GM18508 (cell line): ENCODE data around the gene ADRA1B.

Experiments used
- ATAC-seq: cut with Tn5 transposase; IDR thresholded peaks from one replicate; pipeline ENCODE4 v1.9.1; 2021; ENCODE audit warnings: moderate number of reproducible peaks; ENCODE audit not compliant: insufficient read depth, unreplicated experiment

Gene ADRA1B

DNA sequence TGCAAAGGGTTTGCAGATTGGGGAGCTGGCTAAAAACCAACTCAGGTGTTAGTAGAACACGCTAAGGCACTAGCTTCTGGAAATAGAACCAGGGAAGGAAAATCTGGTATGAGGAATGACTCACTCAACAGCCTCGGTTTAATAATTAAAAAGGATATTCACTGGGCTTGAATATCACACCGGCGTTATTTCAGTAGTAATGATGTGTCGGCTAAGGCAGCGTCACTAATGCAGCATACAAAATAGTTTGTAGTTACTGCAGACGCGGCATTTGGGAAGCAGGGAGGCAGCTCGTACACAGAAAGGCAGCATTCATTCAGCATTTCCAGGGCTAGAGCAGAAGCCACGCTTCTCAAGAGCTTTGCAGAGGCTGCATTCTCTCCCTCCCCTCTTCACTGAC is 1.7 kb downstream of the ADRA1B start:
- ATAC-seq, result no peak

DNA sequence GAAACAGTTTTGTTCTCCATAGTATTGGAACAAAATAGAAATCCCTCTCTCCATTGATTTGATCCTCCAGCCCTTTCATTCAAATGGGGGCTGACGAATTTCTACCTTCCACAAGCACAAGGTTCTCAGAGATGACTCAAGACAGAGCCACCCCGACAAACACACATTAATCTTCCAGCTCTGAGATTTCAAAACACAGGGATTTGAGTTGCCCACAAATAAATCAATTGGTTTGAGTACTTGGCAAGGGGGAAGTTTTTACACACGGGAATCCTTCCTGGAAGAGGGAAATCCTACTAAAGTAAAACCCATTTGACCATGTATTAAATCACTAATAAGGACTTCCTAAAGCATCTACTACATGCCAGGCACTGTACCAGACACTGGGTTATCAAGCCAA is 5.4 kb downstream of the ADRA1B start:
- ATAC-seq, result no peak

DNA sequence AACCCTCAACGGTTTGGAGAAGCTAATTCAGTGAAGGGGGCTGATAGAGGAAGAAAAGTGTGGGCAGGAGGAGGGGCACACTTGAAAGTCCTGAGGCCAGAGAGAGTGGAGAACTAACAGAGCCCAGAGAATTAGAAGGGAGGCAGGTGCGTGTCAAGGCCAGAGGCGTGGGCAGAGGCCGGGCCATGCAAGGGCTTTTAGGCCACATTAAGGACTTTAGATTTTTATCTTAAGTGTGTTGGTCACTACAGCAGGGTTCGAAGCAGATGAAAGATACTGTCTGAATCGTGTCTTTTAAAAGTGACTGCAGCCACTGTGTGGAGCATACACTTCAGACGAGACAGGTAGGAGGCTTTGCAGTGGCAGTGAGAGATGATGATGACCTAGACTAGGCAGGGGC is 6.7 kb downstream of the ADRA1B start:
- ATAC-seq, result no peak

- no peak for ATAC-seq
Measured at GRCh38 chr5:159928122-159928909, 12.0 kb downstream of the ADRA1B start.

DNA sequence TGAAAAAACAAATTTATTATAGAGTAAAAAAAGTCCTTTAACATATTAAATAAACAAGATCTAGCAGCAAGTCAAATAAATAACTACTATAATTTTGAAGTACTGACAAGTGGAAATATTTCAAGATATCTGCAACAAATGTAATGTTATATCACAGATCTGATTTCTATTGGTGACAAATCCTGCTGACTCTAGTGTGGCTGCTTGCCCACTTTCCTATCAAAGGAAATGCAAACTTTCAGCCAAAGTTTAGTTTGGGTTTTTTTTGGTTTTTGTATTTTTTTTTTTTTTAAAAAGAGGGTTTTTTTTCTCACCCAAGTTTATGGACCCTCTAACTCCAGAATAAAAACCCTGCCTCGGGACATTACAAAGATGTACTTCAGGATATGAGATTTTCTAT is 12.9 kb downstream of the ADRA1B start:
- ATAC-seq, result no peak

GRCh38 chr5:159933531-159934485 is 17.5 kb downstream of the ADRA1B start:
- ATAC-seq, result no peak

DNA sequence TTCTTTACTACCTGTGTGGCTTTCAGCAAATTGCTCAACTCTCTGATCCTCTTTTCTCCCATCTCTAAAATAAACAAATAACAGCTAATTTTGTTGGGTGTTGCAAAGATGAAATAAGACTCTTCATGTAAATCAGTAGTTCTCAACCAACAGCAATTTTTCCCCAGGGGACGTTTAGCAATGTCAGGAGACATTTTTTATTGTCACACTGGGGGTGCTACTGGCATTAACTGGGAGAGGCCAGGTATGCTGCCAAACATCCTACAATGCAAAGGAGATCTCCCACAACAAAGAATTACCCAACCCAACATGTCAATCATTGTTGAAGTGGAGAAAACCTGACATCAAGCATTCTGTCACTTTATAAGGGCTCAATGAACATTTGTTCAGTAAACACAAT is 19.7 kb downstream of the ADRA1B start:
- ATAC-seq, result no peak

DNA sequence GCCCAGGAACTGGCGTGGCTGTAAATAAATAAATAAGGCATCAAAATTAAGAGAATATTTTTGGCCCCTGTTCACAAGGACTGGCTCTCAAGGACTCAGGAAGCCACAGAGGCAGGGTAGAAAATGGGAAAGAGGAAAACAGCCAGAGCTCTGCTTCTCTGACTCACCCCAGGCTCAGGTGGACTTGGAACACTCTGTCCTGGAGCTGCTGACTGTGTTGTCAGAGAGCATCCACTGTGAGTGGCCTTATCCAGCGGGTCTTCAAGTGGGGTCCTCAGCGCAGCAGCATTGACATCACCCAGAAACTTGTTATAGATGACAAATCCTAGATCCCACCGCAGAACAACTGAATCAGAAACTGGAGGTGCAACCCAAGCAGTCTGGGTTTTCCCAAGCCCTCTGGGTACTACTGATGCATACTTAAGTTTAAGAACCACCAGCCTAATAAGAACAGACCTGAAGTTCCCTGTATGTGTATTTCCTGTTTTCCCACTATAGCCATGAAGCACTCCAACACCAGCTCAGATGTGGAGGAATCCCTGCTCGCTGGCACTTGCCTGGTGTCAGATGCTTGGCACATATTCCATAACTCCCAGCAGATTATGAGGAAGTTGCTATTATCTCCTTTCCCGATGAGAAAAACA is 20.5 kb downstream of the ADRA1B start:
- ATAC-seq, result no peak

DNA sequence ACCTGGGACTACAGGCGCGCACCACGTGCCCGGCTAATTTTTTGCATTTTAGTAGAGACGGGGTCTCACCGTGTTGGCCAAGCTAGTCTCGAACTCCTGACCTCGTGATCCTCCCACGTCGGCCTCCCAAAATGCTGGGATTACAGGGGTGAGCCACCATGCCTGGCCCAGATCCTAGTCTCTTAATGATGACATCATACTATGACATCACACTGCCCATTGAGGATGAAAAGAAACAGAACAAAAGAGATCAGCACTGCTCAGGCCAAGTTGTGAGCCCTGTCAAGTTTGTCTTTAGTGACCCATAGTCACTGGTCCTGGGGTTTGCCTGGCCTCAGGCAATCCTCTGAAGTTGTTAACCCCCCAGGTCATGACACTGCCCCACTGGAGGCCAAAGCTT is 21.3 kb downstream of the ADRA1B start:
- no peak for ATAC-seq

- no peak for ATAC-seq
Measured at GRCh38 chr5:159943326-159943725, 27.0 kb downstream of the ADRA1B start.

- no peak for ATAC-seq
Measured at GRCh38 chr5:159944056-159944600, 27.8 kb downstream of the ADRA1B start.

GRCh38 chr5:159945359-159945758 is 29.1 kb downstream of the ADRA1B start:
- no peak for ATAC-seq

- no peak for ATAC-seq
Measured at GRCh38 chr5:159947708-159948358, 31.6 kb downstream of the ADRA1B start.

DNA sequence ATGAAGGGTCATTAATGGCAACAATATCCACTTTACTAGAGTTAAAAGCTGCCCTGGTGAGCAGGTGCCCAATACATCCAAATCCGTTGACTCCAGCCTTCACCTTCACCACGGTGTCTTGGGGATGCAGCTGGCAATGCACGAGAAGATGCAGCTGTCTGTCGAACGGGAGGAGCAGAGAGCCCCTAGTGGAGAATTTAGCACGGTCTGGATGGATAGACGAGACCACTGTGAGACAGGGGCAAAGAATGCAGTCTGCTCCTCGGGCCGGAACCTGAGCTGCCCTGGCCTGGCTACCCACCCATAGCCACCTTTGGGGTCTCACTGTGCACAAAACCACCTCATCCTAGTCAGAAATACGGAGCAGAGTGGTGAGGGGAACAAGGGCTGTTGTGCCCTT is 35.1 kb downstream of the ADRA1B start:
- no peak for ATAC-seq

GRCh38 chr5:159951834-159952233 is 35.6 kb downstream of the ADRA1B start:
- no peak for ATAC-seq

GRCh38 chr5:159953609-159954008 is 37.3 kb downstream of the ADRA1B start:
- no peak for ATAC-seq

DNA sequence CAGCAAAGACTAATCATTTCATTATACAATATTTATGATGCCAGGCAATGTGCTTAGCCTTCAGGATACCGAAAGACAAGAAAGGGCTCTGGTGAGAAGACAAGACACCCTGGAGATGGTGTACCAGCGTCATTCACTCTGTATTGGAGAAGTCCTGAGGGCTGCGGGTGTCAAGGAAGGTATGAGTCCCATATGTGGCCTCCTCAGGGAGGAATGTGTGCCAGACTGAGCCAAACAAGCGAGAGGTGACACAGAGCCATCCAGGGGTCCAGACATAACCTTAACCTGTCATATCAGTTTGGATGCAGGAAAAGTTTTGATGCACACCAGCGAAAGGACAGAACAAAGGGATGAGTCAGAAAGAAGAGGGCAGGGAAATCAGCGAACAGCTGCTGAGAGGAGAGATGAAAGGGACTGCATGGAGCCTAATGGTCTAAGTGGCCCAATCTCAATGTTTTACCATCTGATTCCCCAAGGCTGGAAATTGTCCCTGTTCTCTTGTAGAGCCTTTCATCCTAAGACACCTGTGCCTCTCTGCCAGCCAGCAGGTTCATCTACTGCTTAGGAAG is 38.9 kb downstream of the ADRA1B start:
- ATAC-seq, result no peak

DNA sequence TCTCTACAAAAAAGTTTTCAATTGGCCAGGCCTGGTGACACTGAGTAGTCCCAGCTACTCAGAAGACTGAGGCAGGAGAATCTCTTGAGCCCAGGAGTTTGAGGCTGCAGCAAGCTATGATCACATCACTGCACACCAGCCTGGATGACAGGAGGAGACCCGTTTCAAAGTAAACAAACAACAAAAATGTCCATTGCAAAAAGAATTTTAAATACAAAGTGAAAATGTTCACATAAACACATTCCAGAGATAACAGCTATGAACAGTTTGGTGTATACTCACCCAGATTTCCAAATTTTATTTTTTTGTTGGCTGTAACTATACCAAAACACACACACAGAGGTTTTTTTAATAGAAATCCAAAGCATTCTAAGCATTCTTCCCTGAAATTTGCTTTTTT is 39.8 kb downstream of the ADRA1B start:
- no peak for ATAC-seq

GRCh38 chr5:159961176-159962160 is 45.2 kb downstream of the ADRA1B start:
- no peak for ATAC-seq
